Glomerular visceral epithelial cell (primary cell): ENCODE measurements around the gene HSF5.
A peak's percentile ranks its signal among the peaks of the same experiment; 100 is the strongest.

Experiments
- DNase-seq: peaks from one replicate; pipeline ENCODE4 v3.0.0-alpha.2; 2016; ENCODE audit errors: extremely low spot score

HSF5 gene

DNA sequence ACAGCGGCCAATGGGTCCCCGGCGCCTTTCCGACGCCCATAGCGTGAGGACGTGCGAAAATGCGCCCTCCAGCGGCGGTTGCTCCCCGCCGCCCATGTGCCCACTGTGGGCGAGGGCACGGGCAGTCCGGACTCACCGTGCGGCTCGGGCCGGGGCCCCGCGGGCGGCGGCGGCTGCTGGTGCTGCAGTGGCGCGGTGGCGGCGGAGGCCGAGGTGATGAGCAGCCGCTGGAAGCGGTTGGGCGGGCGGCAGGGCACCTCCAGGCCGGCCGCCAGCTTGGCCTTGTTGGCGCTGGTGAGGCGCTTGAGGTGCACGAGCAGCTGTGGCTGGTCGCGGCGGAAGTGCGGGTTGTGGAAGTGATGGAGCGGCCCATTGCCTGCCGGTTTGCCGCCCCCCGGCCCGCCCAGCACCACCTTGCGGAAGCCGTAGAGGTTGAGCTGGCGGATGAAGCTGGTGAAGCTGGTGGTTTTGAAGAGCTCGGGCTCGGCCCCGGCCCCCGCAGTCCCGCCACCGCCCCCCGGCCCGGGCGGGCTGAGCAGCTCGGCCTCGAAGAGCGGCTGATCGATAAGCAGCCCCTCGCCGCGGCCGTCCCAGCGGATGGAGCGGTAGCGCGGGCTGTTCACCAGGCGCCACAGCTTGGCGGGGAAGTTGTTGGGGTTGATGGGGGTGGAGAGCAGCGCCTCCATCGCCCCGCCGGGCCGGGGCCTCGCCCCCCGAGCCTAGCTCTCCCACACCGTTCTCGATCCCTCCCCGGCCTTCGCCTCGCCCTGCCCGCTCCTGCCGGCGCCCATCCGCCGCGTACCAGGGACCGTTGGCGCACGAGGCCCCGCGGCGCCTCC, at the start of gene HSF5:
Gene HSF5 (minus strand): TSS at position 820 of the 839 bp plus-strand sequence. CDS start 134 bp downstream, at position 686.
- DNase-seq: no peak

GRCh38 chr17:58537266-58537665, 49.1 kb upstream of the HSF5 start:
- DNase-seq: no peak

DNA sequence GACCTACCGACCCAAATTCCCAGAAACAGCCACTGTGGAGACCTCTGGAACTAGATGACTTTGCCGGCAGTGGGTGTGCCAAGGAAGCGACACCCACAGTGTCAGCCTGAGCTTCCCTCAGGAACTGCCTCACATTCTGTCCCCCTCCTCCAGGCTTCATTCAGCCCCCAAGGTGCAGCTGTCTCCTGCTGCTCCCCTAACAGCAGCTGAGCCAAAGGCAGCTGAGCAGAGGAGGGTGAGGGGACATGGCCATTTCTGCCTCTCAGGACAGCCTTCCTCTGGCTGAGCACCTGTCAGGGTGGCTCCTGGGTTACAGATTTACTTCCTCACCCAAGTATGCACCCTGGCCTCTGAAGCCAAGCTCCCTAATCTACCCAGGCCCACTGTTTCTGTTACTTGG, 48.3 kb upstream of the HSF5 start:
- no peak for DNase-seq

GRCh38 chr17:58535431-58535830, 47.2 kb upstream of the HSF5 start:
- DNase-seq: no peak

GRCh38 chr17:58534901-58535421, 46.8 kb upstream of the HSF5 start:
- peak; percentile 40 for DNase-seq

- DNase-seq: no peak
Observed at GRCh38 chr17:58534331-58534730, 46.1 kb upstream of the HSF5 start.

- DNase-seq: no peak
Observed at GRCh38 chr17:58533616-58534188, 45.5 kb upstream of the HSF5 start.

DNA sequence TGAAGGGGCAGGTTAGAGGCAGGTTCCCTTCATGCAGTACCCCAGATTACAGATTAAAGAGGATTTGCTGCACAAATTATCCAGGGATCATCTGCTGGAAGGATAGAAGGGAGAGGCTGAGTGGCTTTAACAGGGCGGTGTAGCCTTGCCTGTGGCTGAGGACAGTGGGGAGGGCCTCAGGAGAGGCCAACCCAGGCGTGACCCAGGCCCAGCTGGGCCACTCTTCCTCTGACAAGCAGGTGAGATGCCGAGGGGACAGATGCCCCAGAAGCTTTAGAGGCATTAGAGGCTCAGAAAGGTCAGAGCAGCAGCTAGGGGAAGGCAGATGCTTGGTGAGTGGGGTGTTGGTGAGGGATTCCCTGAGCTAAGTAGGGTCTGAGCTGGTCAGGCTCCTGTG, 44.3 kb upstream of the HSF5 start:
- DNase-seq: no peak

GRCh38 chr17:58531661-58532554, 43.7 kb upstream of the HSF5 start:
- peak; percentile 50 for DNase-seq

- DNase-seq: no peak
Observed at GRCh38 chr17:58531122-58531521, 42.9 kb upstream of the HSF5 start.

DNA sequence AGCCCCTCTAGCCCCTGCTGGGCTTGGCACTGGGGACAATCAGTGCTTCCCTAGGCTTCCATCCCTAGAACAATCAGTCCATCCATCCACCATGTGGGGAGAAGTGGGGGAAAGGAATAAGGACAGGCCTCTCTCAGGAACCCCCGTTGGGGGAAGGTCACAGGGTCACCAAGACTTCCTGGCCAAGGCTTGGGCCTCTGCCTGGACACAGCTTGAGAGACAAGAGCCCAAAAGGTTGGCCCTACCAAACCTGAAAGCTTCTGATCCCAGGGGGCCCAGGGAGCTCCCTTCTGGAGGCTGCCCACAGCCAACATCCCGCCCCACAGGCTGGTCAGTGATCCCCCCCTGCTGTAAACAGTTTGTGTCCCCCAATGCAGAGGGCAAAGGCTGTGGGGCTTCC, 42.4 kb upstream of the HSF5 start:
- DNase-seq: no peak

- DNase-seq: no peak
Observed at GRCh38 chr17:58529275-58529674, 41.1 kb upstream of the HSF5 start.

DNA sequence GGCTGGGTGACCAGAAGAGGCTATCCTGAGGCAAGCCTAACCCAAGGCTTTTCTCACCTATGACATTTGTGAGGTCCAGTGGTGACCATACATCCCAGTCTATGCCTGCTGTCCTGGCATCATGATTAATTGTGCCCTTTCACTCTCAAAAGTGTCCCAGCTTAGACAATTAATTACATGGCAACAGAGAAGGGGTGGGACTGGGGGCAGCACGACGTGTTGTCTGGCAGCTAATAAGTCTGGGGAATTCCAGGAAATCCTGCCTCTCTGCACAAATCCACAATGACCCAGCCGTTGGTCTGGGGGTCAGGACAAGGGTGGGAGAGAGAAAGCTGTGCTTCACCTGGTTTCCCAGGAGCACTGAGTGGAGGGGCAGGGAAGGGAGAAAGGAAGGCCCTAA, 40.2 kb upstream of the HSF5 start:
- DNase-seq: no peak

DNA sequence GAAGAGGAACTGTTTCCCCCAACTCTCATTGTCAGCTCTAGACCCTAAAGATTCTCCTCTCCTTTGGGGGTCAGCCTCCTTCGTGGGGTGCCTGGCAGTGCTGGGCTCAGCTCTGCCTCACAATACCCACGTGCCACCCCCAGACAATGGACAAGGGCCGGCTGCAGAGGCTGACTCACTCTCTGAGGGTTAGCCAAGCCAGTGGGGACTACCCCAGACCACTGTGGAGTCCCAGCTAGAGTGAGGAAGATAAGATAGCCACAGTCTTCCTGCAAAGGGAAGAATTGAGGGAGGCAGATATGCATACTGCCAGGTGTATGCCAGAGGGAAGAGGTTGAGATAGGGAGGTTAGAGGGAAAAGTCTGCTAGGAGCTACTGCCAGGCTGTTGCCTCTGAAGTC, 39.7 kb upstream of the HSF5 start:
- peak; percentile 57 for DNase-seq

GRCh38 chr17:58527306-58527705, 39.1 kb upstream of the HSF5 start:
- DNase-seq: no peak

GRCh38 chr17:58525239-58525638, 37.0 kb upstream of the HSF5 start:
- peak; percentile 59 for DNase-seq

GRCh38 chr17:58521680-58522079, 33.5 kb upstream of the HSF5 start:
- no peak for DNase-seq

GRCh38 chr17:58520843-58521430, 32.7 kb upstream of the HSF5 start:
- no peak for DNase-seq

GRCh38 chr17:58517928-58518609, 29.9 kb upstream of the HSF5 start:
- DNase-seq: peak; percentile 100

GRCh38 chr17:58517378-58517927, 29.2 kb upstream of the HSF5 start:
- DNase-seq: no peak
